Smooth muscle cell (in vitro differentiated cells): ENCODE data around the gene S100A11. TPM values are rescaled to one million over a fixed set of nuclear protein-coding genes. Genes with fewer than 3 reads are reported as not detected.
"Not testable (repeated sequence)": the region's sequence is repeated elsewhere in the genome, so short reads cannot be mapped to it uniquely, and the experiment has no call there.

Experiments
- DNase-seq: peaks from one replicate; lab custom pipeline; 2025; ENCODE audit not compliant: unreplicated experiment; lab: John Stamatoyannopoulos, UW
- H2AFZ ChIP-seq: fragments of 200-600 bp; sonication (generic); 2 replicates; pipeline ENCODE4 v1.6.0; 2016; ENCODE audit warnings: antibody characterized with exemption, low read depth, mild to moderate bottlenecking
- H3F3A ChIP-seq: fragments of 200-600 bp; sonication (generic); 2 replicates; pipeline ENCODE4 v1.6.0; 2017; ENCODE audit warnings: antibody characterized with exemption, low read depth
- H3K27ac ChIP-seq: fragments of 200-600 bp; sonication (generic); 2 replicates; pipeline ENCODE4 v1.5.1; 2016; ENCODE audit warnings: low read depth, mild to moderate bottlenecking
- H3K27me3 ChIP-seq: fragments of 200-600 bp; sonication (generic); 2 replicates; pipeline ENCODE4 v1.6.1; 2016; ENCODE audit warnings: low read depth, mild to moderate bottlenecking
- H3K36me3 ChIP-seq: fragments of 200-600 bp; sonication (generic); 2 replicates; pipeline ENCODE4 v1.5.1; 2016; ENCODE audit warnings: low read depth
- H3K4me1 ChIP-seq: fragments of 200-600 bp; sonication (generic); 2 replicates; pipeline ENCODE4 v1.5.1; 2016; ENCODE audit warnings: low read depth
- H3K4me2 ChIP-seq: fragments of 200-600 bp; sonication (generic); 2 replicates; pipeline ENCODE4 v1.6.0; 2016; ENCODE audit warnings: mild to moderate bottlenecking
- H3K4me3 ChIP-seq: fragments of 200-600 bp; sonication (generic); 2 replicates; pipeline ENCODE4 v1.5.1; 2016; ENCODE audit warnings: mild to moderate bottlenecking
- H3K79me2 ChIP-seq: fragments of 200-600 bp; sonication (generic); 2 replicates; pipeline ENCODE4 v1.6.0; 2016; ENCODE audit warnings: low read depth, mild to moderate bottlenecking
- H3K9ac ChIP-seq: fragments of 200-600 bp; sonication (generic); 2 replicates; pipeline ENCODE4 v1.6.0; 2016; ENCODE audit warnings: low read depth
- H3K9me3 ChIP-seq: fragments of 200-600 bp; sonication (generic); replicated peaks from 2 replicates; pipeline ENCODE4 v1.5.1; 2016; ENCODE audit warnings: low read depth
- H4K20me1 ChIP-seq: fragments of 200-600 bp; sonication (generic); 2 replicates; pipeline ENCODE4 v1.6.0; 2016; ENCODE audit warnings: low read depth
- WGBS: methylation state at CpG from one replicate; pipeline ENCODE4 v1.1.7; 2016; ENCODE audit warnings: low lambda C conversion rate; 5-methylcytosine and 5-hydroxymethylcytosine counted together
- polyA plus RNA-seq: library from polyadenylated mRNA; unstranded; fragments of >200 nt; fragmentation: Nextera tagmentation; extraction: Ambion mirVana; gene quantifications from 2 replicates; pipeline ENCODE4 v1.2.1, GENCODE V29; 2016
- total RNA-seq: library from RNA; depleted of rRNA; stranded (reverse); fragments of >200 nt; gene quantifications from 2 replicates; pipeline ENCODE4 v1.2.3, GENCODE V29; 2014
- TF ChIP-seq, protein P1 (sequence below): fragments of 200-600 bp; sonication (generic); IDR thresholded peaks from 2 replicates; pipeline ENCODE4 v1.5.1; 2017; ENCODE audit warnings: borderline replicate concordance, mild to moderate bottlenecking, antibody characterized with exemption; ENCODE audit not compliant: insufficient read depth, poor library complexity, severe bottlenecking

The S100A11 gene
- total RNA-seq (990 and 1,481 TPM in 2 replicates), polyA plus RNA-seq (2,824 and 4,054 TPM in 2 replicates)

DNA sequence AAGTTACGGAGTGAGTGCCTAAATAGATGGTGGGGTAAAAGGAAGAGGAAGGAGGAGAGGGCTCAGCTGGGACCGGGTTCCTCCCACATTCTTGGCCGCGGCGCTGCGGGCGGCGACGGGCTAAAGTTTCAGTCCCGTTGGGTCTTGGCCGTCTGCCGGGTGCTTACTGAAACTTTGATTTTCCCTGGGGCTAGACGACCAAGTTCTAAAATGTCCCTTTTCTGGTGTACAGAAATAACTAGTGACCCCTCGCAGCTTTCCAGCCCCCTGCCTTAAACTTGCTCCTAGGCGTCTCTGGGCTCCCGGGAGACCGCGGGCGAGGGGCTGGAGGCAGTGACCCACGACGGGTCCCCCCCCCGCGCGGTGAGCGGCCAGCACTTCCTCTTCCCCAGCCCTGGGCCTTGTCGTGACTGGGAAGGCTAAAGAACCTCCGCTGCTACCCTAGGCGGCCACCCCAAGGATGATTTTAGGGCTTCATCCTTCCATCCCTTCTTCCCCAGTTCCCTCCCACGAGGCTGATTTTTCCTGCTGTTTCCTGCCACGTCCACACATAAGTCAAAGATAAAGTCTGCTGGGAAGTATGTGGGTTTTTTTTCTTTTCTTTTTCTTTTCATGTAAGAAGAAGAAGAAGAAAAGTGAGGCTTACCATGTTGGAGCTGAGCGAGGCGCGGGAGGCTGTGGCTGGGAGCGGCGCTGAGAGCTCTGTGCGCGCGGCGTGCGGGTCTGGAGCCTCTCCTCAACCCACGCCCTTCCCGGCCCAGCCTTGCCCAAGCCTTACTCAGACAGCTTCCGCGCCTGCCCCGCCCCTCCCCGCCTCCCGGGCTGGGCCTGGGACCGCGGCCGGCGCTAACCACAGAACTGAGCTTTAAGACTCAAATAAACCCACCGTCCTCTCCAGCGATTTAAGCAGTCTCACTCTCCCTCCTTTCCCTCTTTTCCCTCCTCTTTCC is at the start of gene S100A11:
S100A11 (minus strand) TSS at position 738 of the 950 bp plus-strand sequence; CDS start at position 649, 89 bp downstream.
- Histone ChIP-seq H3K4me2 (peak within 1 kb of the TSS; percentile 89), H3K79me2 (peaks cover 42% of the 10 kb centered on the region), H2AFZ (peak within 1 kb of the TSS; percentile 81), H3F3A (peaks cover 35% of the 10 kb centered on the region), H3K27ac (peak within 1 kb of the TSS; percentile 97), H3K4me1 (peaks cover 8% of the 10 kb centered on the region), H3K27me3 (no peaks in the 10 kb centered on the region), H3K36me3 (peaks cover 15% of the 10 kb centered on the region), H3K9me3 (no peaks in the 10 kb centered on the region), H3K9ac (peak within 1 kb of the TSS; percentile 96), H3K4me3 (peak within 1 kb of the TSS; percentile 71), H4K20me1 (peaks cover 35% of the 10 kb centered on the region)
- DNase-seq: peak; percentile 77
- TF ChIP-seq, protein P1, sequence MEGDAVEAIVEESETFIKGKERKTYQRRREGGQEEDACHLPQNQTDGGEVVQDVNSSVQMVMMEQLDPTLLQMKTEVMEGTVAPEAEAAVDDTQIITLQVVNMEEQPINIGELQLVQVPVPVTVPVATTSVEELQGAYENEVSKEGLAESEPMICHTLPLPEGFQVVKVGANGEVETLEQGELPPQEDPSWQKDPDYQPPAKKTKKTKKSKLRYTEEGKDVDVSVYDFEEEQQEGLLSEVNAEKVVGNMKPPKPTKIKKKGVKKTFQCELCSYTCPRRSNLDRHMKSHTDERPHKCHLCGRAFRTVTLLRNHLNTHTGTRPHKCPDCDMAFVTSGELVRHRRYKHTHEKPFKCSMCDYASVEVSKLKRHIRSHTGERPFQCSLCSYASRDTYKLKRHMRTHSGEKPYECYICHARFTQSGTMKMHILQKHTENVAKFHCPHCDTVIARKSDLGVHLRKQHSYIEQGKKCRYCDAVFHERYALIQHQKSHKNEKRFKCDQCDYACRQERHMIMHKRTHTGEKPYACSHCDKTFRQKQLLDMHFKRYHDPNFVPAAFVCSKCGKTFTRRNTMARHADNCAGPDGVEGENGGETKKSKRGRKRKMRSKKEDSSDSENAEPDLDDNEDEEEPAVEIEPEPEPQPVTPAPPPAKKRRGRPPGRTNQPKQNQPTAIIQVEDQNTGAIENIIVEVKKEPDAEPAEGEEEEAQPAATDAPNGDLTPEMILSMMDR: no peak
- WGBS: 2% methylated on average over 46 of the region's 53 CpGs

DNA sequence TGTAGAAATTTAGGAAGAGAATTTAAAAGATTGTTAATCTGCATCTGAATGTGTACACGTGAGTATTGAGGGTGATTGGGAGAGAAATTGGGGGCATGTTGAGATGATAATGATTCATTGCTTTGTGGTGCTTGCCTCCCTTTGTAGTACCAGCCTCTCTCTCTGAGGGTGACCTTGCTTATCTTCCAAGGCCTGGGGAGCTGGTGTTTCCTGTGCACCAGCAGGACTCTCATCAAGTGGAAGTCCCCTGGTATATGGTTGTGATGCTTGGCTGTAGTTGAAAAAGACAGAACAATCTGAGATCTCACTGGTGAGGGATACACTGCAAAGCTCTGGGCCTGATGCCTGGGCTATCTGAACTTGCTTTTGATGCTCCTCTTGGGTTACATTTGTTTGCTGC is 48.0 kb upstream of the S100A11 start:
- H3F3A ChIP-seq: no peaks in the 10 kb centered on the region
- no peak overlapping the region for H3K9ac ChIP-seq
- WGBS: 35% methylated on average over 1 of the region's 1 CpG

DNA sequence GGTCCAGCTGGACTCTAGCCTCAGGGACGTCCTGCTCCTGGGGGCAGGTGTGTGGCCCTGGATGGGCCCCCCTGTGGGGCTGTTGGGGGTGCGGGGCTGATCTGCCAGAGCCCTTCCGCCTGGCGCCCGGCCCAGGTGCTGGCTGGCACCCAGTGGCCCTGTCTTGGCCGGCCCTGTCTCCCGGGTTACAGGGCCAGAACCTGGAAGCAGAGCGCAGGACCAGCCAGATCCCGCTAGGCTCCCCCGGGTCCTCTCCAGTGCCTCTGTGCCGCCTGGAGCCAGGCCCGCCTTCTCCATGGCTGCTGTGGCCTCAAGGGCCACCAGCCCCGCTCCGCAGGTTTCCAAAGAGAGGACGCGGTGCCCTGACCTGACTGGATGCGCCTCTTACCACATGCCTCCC is 44.2 kb upstream of the S100A11 start:
- WGBS: 94% methylated on average over 13 of the region's 17 CpGs
- not testable (repeated sequence) for H3K4me1 ChIP-seq, H3F3A ChIP-seq, DNase-seq, H4K20me1 ChIP-seq, H3K4me2 ChIP-seq, H2AFZ ChIP-seq, H3K27ac ChIP-seq, H3K9me3 ChIP-seq, H3K9ac ChIP-seq, H3K36me3 ChIP-seq, H3K4me3 ChIP-seq, H3K27me3 ChIP-seq, H3K79me2 ChIP-seq

More for the DNA sequence above, 48.0 kb upstream of the S100A11 start:
- H3K27ac ChIP-seq: no peak overlapping the region
- H3K9me3 ChIP-seq: no peaks in the 10 kb centered on the region
- no peaks in the 10 kb centered on the region for H4K20me1 ChIP-seq
- H3K36me3 ChIP-seq: no peaks in the 10 kb centered on the region
- no peaks in the 10 kb centered on the region for H3K79me2 ChIP-seq
- no peaks in the 10 kb centered on the region for H3K4me1 ChIP-seq
- H3K4me2 ChIP-seq: no peak overlapping the region
- TF ChIP-seq, protein P1: no peak
- H2AFZ ChIP-seq: no peak overlapping the region
- no peak for DNase-seq
- H3K4me3 ChIP-seq: no peak overlapping the region
- H3K27me3 ChIP-seq: no peaks in the 10 kb centered on the region

DNA sequence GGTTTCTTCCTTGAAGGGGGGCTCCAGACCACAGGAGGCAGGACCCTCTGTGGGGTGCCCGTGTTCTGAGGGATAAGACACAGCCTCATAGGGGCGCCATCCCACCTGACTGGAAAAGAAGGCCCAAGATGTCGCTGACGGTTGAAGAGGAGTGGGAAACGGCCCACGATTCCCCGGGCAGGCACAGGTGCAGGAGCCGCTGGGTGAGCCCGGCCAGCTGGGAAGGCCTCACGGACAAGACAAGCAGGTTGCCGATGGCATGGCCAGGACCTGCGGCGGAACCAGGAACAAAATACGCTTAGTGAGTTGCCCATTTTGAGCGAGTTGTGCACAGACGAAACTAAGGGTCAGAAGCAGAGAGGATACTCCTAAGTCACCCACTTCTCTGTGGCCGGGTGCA is 43.7 kb upstream of the S100A11 start:
- H3K9ac ChIP-seq, H2AFZ ChIP-seq, H4K20me1 ChIP-seq, H3K79me2 ChIP-seq, DNase-seq, H3F3A ChIP-seq, H3K4me3 ChIP-seq, H3K4me1 ChIP-seq, H3K36me3 ChIP-seq, H3K27me3 ChIP-seq, H3K27ac ChIP-seq, H3K4me2 ChIP-seq, H3K9me3 ChIP-seq: not testable (repeated sequence)
- WGBS: 90% methylated on average over 17 of the region's 17 CpGs
